ENCODE data around the gene KRTAP9-8. TPM values are rescaled to one million over a fixed set of nuclear protein-coding genes. Genes with fewer than 3 reads are reported as not detected.
"Not testable (repeated sequence)": the region's sequence is repeated elsewhere in the genome, so short reads cannot be mapped to it uniquely, and the experiment has no call there.

Gene KRTAP9-8
- total RNA-seq, 2 experiments from 2014 or later, result not detected

DNA sequence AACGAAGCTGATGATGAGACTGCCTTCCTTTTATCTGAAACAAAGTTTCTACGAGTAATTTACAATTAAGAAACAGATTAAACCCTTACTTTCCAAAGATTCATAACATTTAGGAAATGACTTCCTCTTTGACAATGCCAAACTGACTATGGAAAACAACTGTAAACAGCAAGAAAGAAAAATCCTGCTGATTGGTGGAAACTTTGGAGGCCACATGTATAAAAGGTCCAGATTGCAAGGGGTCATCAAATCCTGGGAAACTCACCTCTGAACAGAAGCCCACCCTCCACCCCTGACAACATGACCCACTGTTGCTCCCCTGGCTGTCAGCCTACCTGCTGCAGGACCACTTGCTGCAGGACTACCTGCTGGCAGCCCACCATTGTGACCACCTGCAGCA lies 27.3 kb downstream of the KRTAP9-8 start, which contains the start of gene KRTAP9-6:
Gene KRTAP9-6 (plus strand): TSS at position 301 of the 400 bp plus-strand sequence. CDS start 0 bp downstream, at position 301.
- H3K9me3 Mint-ChIP-seq, result no peaks in the 10 kb centered on the region
- intact Hi-C loops (cut with micrococcal nuclease), result no loop called here
- no peak within 1 kb of the TSS for H3K4me3 Mint-ChIP-seq
- CTCF ChIA-PET, result no interaction called here
- no peak within 1 kb of the TSS for H3K27ac Mint-ChIP-seq
- no peaks in the 10 kb centered on the region for H3K27me3 Mint-ChIP-seq (ENCODE audit: low read depth)
- H3K4me1 Mint-ChIP-seq (ENCODE audit: low read depth), result no peaks in the 10 kb centered on the region
- H3K36me3 Mint-ChIP-seq (ENCODE audit: low read depth), result no peaks in the 10 kb centered on the region
- no peak for DNase-seq

DNA sequence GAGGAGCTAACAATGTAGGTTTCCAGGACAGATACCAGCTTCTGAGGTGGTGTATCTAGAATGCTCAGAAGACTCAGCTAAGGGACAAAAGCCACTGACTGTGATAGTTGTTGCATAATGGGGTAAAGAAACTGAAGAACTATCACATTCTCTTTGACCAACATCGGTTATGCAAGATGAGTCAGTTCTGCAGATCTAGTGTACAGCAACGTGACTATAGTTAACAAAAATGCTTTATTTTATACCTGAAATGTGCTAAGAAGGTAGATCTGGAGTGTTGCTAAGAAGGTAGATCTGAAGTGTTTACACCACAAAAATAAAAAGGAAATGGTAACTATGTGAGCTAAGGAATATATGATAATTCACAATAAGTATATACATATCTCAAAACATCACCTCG lies 29.9 kb downstream of the KRTAP9-8 start:
- H3K4me3 Mint-ChIP-seq, result no peak overlapping the region
- H3K4me1 Mint-ChIP-seq (ENCODE audit: low read depth), result peaks cover 5% of the 10 kb centered on the region
- no peaks in the 10 kb centered on the region for H3K36me3 Mint-ChIP-seq (ENCODE audit: low read depth)
- H3K9me3 Mint-ChIP-seq, result no peaks in the 10 kb centered on the region
- H3K27ac Mint-ChIP-seq, result no peak overlapping the region
- no peak for DNase-seq
- CTCF ChIA-PET, result interaction anchor here (0.6 to 0.7 kb wide), 2 partner anchors 253 to 291 kb away, joined by 3 to 4 read pairs; no protein-coding TSS in a partner anchor
- H3K27me3 Mint-ChIP-seq (ENCODE audit: low read depth), result no peaks in the 10 kb centered on the region
- intact Hi-C loops (cut with micrococcal nuclease), result no loop called here

GRCh38 chr17:41271323-41271722 lies 33.5 kb downstream of the KRTAP9-8 start:
- not testable (repeated sequence) for H3K4me1 Mint-ChIP-seq (ENCODE audit: low read depth); H3K27me3 Mint-ChIP-seq (ENCODE audit: low read depth)

DNA sequence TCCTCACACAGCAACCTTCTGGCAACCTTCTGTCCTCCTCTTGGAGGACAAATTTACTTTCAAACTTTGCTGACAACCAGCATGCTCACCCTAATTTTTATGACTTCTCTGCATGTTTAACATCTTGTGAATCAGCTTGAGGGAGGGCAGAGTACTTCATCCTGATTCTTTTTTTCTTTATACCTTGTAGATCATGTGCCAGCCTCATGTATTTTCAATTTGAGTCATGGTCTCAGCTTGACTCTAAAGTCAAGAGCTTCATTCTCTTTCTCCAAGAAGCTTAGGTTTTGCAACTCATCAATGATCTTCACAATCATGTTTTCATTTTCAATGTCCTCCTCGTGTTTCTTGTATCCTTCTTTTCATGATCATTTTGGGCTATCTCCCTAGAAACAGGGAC lies 34.1 kb downstream of the KRTAP9-8 start:
- Mint-ChIP-seq H3K27me3 (ENCODE audit: low read depth) (no peaks in the 10 kb centered on the region), H3K36me3 (ENCODE audit: low read depth) (no peaks in the 10 kb centered on the region), H3K27ac (peak overlapping the region; percentile 36), H3K9me3 (no peaks in the 10 kb centered on the region), H3K4me3 (no peak overlapping the region), H3K4me1 (ENCODE audit: low read depth) (peaks cover 8% of the 10 kb centered on the region)
- CTCF ChIA-PET, result no interaction called here
- no peak for DNase-seq
- intact Hi-C loops (cut with micrococcal nuclease), result no loop called here

More at GRCh38 chr17:41271323-41271722, 33.5 kb downstream of the KRTAP9-8 start:
- CTCF ChIA-PET; H3K36me3 Mint-ChIP-seq (ENCODE audit: low read depth); H3K9me3 Mint-ChIP-seq; H3K27ac Mint-ChIP-seq; intact Hi-C loops (cut with micrococcal nuclease); H3K4me3 Mint-ChIP-seq; DNase-seq: not testable (repeated sequence)

GRCh38 chr17:41275648-41276190 lies 37.9 kb downstream of the KRTAP9-8 start, which contains the start of gene KRTAP9-7:
KRTAP9-7 (plus strand) TSS chr17:41275698; CDS start chr17:41275698, 0 bp downstream.
- CTCF ChIA-PET, result interaction anchor here (0.6 kb wide), 1 partner anchor 358 kb away, joined by 3 read pairs; no protein-coding TSS in a partner anchor
- not testable (repeated sequence) for DNase-seq; H3K36me3 Mint-ChIP-seq (ENCODE audit: low read depth); H3K9me3 Mint-ChIP-seq; H3K4me1 Mint-ChIP-seq (ENCODE audit: low read depth); H3K27ac Mint-ChIP-seq; H3K4me3 Mint-ChIP-seq; H3K27me3 Mint-ChIP-seq (ENCODE audit: low read depth)
- intact Hi-C loops (cut with micrococcal nuclease), result loop anchor here (1.0 kb wide), 1 partner anchor 11 kb away; no protein-coding TSS in a partner anchor

GRCh38 chr17:41278176-41278955 lies 40.6 kb downstream of the KRTAP9-8 start:
- Mint-ChIP-seq H3K9me3 (no peaks in the 10 kb centered on the region), H3K4me3 (no peak overlapping the region), H3K27me3 (ENCODE audit: low read depth) (no peaks in the 10 kb centered on the region), H3K27ac (no peak overlapping the region), H3K4me1 (ENCODE audit: low read depth) (peaks cover 3% of the 10 kb centered on the region), H3K36me3 (ENCODE audit: low read depth) (no peaks in the 10 kb centered on the region)
- no peak for DNase-seq
- intact Hi-C loops (cut with micrococcal nuclease), result no loop called here
- CTCF ChIA-PET, result no interaction called here

DNA sequence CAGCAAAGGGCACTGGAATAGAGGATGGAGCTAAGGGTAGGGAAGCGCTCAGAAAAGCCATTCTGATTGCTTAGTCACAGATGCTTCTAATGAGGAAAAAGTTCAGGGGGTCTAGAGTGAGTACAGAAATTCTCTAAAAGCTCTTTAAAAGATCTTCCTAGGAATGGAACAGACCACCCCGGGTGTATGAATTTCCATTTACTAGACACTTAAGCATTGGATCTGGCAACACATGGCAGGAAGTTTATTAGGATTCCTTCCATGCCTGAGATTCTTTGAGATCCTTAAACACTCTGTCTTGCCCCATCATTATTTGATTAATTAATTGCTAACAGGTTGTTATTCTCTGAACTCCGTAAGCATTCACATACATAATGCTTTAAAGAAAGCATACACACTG lies 46.2 kb downstream of the KRTAP9-8 start:
- H3K36me3 Mint-ChIP-seq (ENCODE audit: low read depth), result no peaks in the 10 kb centered on the region
- CTCF ChIA-PET, result no interaction called here
- no peak overlapping the region for H3K4me3 Mint-ChIP-seq
- intact Hi-C loops (cut with micrococcal nuclease), result no loop called here
- no peaks in the 10 kb centered on the region for H3K27me3 Mint-ChIP-seq (ENCODE audit: low read depth)
- H3K27ac Mint-ChIP-seq, result no peak overlapping the region
- peaks cover 17% of the 10 kb centered on the region for H3K4me1 Mint-ChIP-seq (ENCODE audit: low read depth)
- no peaks in the 10 kb centered on the region for H3K9me3 Mint-ChIP-seq
- no peak for DNase-seq

- Mint-ChIP-seq H3K36me3 (ENCODE audit: low read depth) (no peaks in the 10 kb centered on the region), H3K4me1 (ENCODE audit: low read depth) (peaks cover 17% of the 10 kb centered on the region), H3K27ac (no peak overlapping the region), H3K27me3 (ENCODE audit: low read depth) (no peaks in the 10 kb centered on the region), H3K4me3 (no peak overlapping the region), H3K9me3 (no peaks in the 10 kb centered on the region)
- intact Hi-C loops (cut with micrococcal nuclease), result no loop called here
- CTCF ChIA-PET, result no interaction called here
- DNase-seq, result no peak
Observed at GRCh38 chr17:41284546-41284945, 46.7 kb downstream of the KRTAP9-8 start.

- Mint-ChIP-seq H3K36me3 (ENCODE audit: low read depth) (no peaks in the 10 kb centered on the region), H3K4me1 (ENCODE audit: low read depth) (peaks cover 17% of the 10 kb centered on the region), H3K9me3 (no peaks in the 10 kb centered on the region), H3K4me3 (no peak overlapping the region), H3K27me3 (ENCODE audit: low read depth) (no peaks in the 10 kb centered on the region), H3K27ac (no peak overlapping the region)
- CTCF ChIA-PET, result no interaction called here
- DNase-seq, result no peak
- intact Hi-C loops (cut with micrococcal nuclease), result no loop called here
Observed at GRCh38 chr17:41287050-41287449, 49.3 kb downstream of the KRTAP9-8 start.

Other genes with a start within 250 kb of the KRTAP9-8 start
- gene KRTAP3-3, start 243.8 kb upstream of the KRTAP9-8 start, total RNA-seq, result not detected
- not detected for gene KRTAP3-2, start 238.1 kb upstream of the KRTAP9-8 start, total RNA-seq
- gene KRTAP3-1, start 228.9 kb upstream of the KRTAP9-8 start, total RNA-seq, result not detected
- gene KRTAP1-5, start 210.8 kb upstream of the KRTAP9-8 start, total RNA-seq, result not detected
- not detected for gene KRTAP1-4, start 207.8 kb upstream of the KRTAP9-8 start, total RNA-seq
- gene KRTAP1-3, start 203.1 kb upstream of the KRTAP9-8 start, total RNA-seq, result not detected
- gene KRTAP1-1, start 196.5 kb upstream of the KRTAP9-8 start, total RNA-seq, result not detected
- not detected for gene KRTAP2-1, start 190.7 kb upstream of the KRTAP9-8 start, total RNA-seq
- gene KRTAP2-2, start 182.8 kb upstream of the KRTAP9-8 start, total RNA-seq, result not detected
- gene KRTAP2-3, start 177.9 kb upstream of the KRTAP9-8 start, total RNA-seq, result not detected
- not detected for gene KRTAP2-4, start 172.1 kb upstream of the KRTAP9-8 start, total RNA-seq
- gene KRTAP4-7, start 153.8 kb upstream of the KRTAP9-8 start, total RNA-seq, result not detected
- gene KRTAP4-8, start 139.9 kb upstream of the KRTAP9-8 start, total RNA-seq, result not detected
- gene KRTAP4-16, start 135.8 kb upstream of the KRTAP9-8 start, total RNA-seq, result not detected
- not detected for gene KRTAP4-9, start 132.6 kb upstream of the KRTAP9-8 start, total RNA-seq
- gene KRTAP4-11, start 119.6 kb upstream of the KRTAP9-8 start, total RNA-seq, result not detected
- not detected for gene KRTAP4-12, start 113.8 kb upstream of the KRTAP9-8 start, total RNA-seq
- gene KRTAP4-6, start 97.5 kb upstream of the KRTAP9-8 start, total RNA-seq, result not detected
- gene KRTAP4-5, start 88.2 kb upstream of the KRTAP9-8 start, total RNA-seq, result not detected
- gene KRTAP4-4, start 77.3 kb upstream of the KRTAP9-8 start, total RNA-seq, result not detected
- not detected for gene KRTAP4-3, start 69.8 kb upstream of the KRTAP9-8 start, total RNA-seq
- gene KRTAP4-2, start 59.8 kb upstream of the KRTAP9-8 start, total RNA-seq, result not detected
- not detected for gene KRTAP4-1, start 53.1 kb upstream of the KRTAP9-8 start, total RNA-seq
- gene KRTAP9-1, start 48.1 kb upstream of the KRTAP9-8 start, total RNA-seq, result not detected
- gene KRTAP9-2, start 11.4 kb upstream of the KRTAP9-8 start, total RNA-seq, result not detected
- not detected for gene KRTAP9-3, start 5.5 kb upstream of the KRTAP9-8 start, total RNA-seq
- not detected for gene KRTAP9-4, start 11.7 kb downstream of the KRTAP9-8 start, total RNA-seq
- not detected for gene KRTAP9-9, start 17.4 kb downstream of the KRTAP9-8 start, total RNA-seq
- not detected for gene KRTAP9-6, start 27.4 kb downstream of the KRTAP9-8 start, total RNA-seq
- gene KRTAP9-7, start 37.7 kb downstream of the KRTAP9-8 start, total RNA-seq, result not detected
- gene KRTAP29-1, start 64.9 kb downstream of the KRTAP9-8 start, total RNA-seq, result not detected
- under 1 TPM in 1 of 2 experiments, not detected in 1; 0.15 TPM for gene KRTAP16-1, start 71.3 kb downstream of the KRTAP9-8 start, total RNA-seq
- not detected for gene KRTAP17-1, start 77.7 kb downstream of the KRTAP9-8 start, total RNA-seq
- not detected for gene KRT33A, start 112.8 kb downstream of the KRTAP9-8 start, total RNA-seq
- gene KRT33B, start 131.8 kb downstream of the KRTAP9-8 start, total RNA-seq, result not detected
- not detected for gene KRT34, start 144.3 kb downstream of the KRTAP9-8 start, total RNA-seq
- not detected for gene KRT31, start 159.6 kb downstream of the KRTAP9-8 start, total RNA-seq
- gene KRT37, start 186.6 kb downstream of the KRTAP9-8 start, total RNA-seq, result not detected
- gene KRT38, start 203.0 kb downstream of the KRTAP9-8 start, total RNA-seq, result not detected
- not detected for gene KRT32, start 229.4 kb downstream of the KRTAP9-8 start, total RNA-seq
- gene KRT35, start 243.2 kb downstream of the KRTAP9-8 start, total RNA-seq, result not detected

Data from activated naive CD4-positive, alpha-beta T cell treated with anti-CD3 and anti-CD28 coated beads for 36 hours (primary cell).